Astrocyte (in vitro differentiated cells and primary cell): ENCODE data around the gene ZNF684.

Experiments
- EZH2 ChIP-seq: IDR thresholded peaks from 2 replicates; pipeline ENCODE4 v1.6.1; 2012; ENCODE audit warnings: mild to moderate bottlenecking, low read length, inconsistent platforms; ENCODE audit not compliant: insufficient read depth
- TF ChIP-seq, protein P1 (sequence below): IDR thresholded peaks from 2 replicates; pipeline ENCODE4 v1.5.1; 2011; ENCODE audit warnings: low read depth, mild to moderate bottlenecking, inconsistent platforms, low read length, moderate library complexity; ENCODE audit not compliant: insufficient read depth

DNA sequence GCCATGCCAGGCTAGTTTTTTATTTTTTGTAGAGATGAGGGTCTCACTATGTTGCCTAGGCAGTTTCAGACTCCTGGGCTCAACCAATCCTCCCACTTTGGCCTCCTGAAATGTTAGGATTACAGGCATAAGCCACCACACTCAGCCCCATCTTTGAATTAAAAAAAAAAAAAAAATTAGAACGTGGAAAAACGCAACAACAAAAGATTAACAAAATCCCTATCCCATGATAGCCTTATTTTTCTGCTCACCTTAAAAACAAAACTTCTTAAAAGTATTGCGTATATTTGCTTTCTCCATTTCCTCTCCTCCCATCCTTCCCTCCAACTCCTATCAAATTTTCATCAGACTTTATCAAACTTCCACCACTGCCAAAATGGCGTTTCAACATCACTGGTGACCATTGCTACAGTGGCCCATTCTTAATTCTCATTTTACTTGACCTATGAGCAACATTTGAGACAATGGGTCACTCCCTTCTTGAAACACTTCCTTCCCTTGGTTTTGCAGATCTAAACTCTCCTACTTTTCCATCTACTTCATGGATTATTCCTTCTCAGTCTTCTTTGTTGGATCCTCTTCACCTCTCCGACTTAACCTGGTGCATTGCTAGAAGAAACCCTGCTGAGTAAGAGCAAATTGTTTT is 579 bp upstream of the ZNF684 start:
- TF ChIP-seq EZH2, result no peak
- TF ChIP-seq, protein P1, sequence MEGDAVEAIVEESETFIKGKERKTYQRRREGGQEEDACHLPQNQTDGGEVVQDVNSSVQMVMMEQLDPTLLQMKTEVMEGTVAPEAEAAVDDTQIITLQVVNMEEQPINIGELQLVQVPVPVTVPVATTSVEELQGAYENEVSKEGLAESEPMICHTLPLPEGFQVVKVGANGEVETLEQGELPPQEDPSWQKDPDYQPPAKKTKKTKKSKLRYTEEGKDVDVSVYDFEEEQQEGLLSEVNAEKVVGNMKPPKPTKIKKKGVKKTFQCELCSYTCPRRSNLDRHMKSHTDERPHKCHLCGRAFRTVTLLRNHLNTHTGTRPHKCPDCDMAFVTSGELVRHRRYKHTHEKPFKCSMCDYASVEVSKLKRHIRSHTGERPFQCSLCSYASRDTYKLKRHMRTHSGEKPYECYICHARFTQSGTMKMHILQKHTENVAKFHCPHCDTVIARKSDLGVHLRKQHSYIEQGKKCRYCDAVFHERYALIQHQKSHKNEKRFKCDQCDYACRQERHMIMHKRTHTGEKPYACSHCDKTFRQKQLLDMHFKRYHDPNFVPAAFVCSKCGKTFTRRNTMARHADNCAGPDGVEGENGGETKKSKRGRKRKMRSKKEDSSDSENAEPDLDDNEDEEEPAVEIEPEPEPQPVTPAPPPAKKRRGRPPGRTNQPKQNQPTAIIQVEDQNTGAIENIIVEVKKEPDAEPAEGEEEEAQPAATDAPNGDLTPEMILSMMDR, result no peak
